GM18508 (cell line): ENCODE measurements around the gene SPATA3.

Experiments used
- ATAC-seq: cut with Tn5 transposase; IDR thresholded peaks from one replicate; pipeline ENCODE4 v1.9.1; 2021; ENCODE audit warnings: moderate number of reproducible peaks; ENCODE audit not compliant: insufficient read depth, unreplicated experiment

Gene SPATA3

DNA sequence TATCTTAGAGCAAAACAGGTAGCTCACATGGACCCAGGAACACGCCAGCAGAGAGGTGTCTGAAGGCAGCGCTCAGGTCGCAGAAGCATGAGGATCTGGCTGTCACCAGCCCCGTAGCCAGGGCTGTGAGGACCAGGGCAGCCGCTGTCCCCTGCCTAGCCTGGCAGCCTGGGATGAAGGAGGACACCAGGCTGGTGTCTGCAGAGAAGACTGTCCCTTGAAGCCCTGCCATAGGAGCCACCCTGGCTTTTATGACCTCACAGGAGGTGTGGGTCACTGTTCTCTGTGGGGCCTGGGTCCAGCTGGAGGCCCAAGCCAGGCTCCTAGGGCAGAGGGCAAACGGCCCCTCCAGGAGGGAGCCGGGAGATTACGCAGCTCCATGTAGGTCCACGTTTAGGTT, at the start of gene SPATA3:
TSS of gene SPATA3 (plus strand) at position 301 of the 400 bp plus-strand sequence. CDS start 113 bp downstream, outside the sequence.
- no peak for ATAC-seq

DNA sequence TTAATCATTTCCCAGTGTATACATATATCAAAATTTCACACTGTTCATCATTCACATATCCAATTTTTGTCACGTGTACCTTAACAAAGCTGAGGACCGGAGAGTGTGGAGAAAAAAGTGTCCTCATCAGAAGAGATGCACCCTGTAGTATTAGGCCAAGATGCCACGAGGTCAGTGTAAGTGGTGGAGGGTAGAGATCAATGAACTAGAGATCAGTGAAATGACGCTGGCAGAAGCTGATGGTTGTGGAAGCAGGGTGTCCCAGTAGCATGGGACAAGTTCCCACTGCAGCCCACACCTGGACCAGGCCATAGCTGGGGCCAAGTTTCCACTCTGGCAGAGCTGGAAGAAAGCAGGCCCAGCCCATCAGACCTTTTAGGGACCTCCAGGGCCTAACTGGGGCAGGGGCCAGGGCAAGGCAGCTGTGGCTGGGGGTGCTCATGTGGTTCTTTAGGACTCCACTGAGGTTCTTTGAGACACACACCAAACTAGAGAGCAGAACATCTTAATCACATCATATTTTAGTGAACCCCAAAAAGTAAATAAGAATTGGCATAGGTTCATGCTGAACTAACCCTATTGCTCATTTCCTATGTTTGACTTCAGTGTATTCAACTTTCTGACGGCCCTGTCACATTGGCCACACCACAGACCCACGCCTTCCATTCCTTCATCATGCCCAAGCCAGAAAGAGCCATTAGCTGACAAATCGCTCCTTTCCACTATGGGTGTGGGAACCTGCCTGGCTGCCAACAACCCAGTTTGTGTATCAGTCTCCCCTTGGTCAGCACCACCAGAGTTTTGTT, 49.3 kb upstream of the SPATA3 start:
- no peak for ATAC-seq

DNA sequence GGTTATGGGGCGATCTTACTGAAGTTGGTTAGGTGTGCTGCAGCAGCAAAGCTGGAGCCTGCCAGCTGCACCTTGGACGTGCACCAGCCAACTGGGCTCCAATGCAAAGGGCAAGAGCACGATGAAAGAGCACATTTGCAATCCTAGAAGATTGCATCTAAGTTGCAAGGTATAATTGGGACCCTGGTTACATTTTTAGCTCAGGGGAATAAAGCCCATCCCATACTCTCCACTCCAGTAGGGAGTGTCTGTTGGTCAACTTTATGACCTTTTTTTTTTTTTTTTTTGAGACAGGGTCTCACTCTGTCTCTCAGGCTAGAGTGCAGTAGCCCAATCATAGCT, 48.7 kb upstream of the SPATA3 start:
- no peak for ATAC-seq

DNA sequence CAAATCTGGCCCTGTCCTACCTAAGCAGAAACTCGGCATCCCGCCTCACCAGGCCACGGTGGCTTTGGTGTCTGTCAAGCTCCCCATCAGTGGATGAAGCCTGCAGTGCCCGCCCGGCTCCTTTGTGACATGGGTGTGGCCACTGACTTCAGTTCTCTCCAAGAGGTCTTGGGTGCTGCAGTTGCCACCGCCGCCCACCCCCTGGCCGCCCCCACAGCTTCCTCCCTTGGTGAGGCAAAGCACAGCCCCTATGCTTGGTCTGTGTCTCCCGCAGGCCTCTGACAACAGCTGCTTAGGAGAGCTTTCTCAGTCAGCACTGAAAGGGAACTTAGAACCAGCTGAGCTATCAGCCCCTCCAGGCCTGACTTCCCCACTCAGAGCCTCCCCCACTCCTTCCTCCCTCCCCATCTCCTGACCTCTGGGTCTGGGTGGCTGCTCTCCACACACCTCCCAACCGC, 48.0 kb upstream of the SPATA3 start:
- peak; percentile 29 for ATAC-seq

DNA sequence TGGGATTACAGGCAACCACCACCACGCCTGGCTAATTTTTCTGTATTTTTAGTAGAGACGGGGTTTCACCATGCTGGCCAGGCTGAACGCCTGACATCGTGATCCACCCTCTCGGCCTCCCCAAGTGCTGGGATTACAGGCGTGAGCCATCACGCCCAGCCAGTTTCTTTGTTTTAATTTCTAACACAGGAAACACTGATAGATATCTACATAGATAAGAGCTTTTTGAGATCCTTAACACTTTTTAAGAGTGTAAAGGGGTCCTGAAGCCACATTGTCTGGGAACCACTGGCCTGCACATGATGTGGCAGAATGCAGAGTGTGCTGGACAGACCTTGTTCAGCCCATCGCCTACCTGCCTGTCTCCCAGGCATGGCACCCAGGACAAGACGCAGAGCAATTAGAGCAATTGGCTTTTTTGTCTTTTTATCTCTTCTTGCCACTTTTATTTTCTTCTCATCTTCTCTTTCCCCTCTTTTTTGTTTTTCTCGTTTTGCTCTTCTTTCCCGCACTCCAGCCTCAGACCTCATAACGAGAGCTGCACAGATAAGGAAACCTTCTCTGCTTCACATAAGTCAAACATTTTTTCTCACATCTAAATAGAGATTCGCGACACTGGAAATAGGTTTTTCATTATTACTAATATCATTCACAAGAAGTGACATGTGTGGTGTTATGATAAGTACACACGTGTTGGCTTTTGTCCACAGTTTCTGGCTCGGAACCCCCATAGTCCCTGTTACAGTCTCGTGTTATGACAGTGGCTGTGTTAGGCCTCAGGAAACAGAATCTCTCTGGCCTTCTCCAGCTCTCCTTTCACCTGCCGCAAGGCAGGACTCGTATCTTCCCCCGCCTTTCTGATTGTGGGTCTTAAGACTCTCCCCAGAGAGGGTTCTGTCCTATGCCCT, 45.7 kb upstream of the SPATA3 start:
- ATAC-seq: no peak

DNA sequence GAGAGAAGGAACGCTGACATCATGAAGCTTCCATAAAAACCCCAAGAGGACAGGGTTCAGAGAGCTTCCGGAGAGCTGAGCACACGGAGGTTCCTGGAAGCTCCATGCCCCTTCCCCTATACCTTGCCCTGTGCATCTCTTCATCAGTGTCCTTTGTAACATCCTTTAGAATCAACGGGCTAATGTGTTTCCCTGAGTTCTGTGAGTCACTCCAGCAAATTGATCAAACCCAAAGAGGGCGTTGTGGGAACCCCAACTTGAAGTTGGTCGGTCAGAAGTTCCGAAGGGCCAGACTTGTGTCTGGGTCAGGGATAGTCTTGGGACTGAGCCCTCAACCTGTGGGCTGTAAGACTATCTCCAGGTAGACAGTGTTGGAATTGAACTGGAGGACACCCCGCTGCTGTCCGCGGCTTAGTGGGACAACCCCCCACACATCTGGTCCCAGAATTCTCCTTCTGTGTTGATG, 45.0 kb upstream of the SPATA3 start:
- no peak for ATAC-seq

DNA sequence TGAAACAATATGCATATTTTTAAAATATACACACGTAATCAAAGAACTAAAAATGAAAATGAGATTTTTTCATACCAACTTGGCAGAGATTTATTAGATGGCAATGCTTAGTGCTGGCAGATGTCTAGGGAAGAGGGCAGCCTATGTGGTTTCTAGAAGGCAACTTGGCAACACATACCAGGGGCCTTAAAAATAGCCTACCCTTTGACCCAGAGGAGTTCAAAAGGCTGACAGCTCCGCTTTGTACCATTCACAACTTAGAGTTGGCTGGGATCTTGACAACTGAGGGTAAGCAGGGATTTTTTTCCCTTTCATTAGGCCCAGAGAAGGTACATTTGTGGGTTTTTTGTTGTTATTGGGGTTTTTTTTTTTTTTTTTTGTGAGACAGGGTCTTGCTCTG, 44.5 kb upstream of the SPATA3 start:
- ATAC-seq: no peak

DNA sequence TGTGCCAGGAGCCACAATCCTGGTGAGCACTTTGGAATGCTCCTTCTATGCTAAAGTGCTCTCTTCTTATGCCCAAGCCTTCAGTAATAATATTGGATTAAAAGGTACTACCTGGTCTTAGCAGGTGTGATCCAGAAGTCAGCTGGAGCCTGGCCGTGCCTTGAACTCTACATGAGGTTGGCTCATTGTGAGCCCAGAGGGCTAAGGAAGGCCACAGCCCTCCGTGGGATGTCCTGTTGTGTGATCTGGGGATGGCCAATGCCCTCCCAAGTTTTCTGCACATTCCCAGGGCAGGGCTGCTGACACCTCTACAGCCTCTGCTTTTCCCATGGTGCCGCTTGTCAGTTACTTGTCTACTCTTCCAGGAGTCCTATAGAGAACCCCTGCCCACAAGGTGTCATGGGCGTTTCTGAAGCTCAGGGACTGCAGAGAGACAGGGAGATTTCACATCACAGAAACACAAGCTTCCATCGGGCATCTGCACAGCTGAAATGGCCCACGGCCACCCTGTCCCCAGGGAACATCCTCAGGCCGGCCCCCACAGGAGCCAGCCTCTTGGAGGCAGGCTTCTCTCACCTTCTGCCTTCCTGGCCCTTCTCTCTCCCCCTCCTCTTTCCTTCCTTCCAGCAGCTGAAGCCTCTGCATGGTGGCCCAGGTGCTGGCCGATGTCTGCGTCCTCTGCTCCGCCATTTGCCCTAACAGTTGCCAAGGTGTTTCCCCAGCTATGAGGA, 43.5 kb upstream of the SPATA3 start:
- ATAC-seq: no peak

DNA sequence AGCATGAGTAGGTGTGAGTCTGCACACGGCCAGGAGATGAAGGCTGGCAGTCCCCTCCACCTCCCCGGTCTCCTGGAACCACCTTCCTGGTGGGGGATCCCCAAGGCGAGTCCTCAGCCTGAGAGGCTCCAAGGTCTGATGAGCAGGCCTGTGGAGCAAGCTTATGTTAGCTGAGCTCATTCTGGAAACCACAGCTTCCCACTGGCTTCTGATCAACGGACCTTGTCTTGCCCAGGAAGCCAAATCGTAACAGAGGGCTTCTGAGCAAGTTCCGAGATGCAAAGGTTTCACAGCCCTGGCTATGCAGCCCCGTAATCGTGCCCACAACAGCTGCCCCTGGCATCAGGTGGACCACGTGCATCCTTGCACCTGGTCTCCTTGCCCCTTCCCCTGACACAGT, 42.1 kb upstream of the SPATA3 start:
- ATAC-seq: no peak

DNA sequence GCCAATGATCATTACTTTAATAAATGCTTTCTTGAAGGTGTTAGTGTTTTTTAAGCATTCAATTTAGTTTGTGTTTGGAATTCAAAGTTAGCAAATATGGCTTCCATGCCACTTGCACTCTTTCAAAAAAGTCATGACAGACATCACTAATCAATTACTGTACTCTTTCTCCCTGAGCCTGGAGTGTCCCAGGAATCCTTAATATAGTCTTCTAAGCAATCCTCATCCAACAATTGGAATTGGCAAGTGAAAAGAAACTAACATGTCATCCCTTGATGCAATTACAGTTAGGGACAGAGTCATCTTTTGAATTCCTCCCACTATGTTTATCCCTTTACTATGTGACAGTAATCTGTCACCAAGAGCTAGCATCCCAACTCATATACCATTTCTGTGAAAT, 41.2 kb upstream of the SPATA3 start:
- ATAC-seq: no peak

DNA sequence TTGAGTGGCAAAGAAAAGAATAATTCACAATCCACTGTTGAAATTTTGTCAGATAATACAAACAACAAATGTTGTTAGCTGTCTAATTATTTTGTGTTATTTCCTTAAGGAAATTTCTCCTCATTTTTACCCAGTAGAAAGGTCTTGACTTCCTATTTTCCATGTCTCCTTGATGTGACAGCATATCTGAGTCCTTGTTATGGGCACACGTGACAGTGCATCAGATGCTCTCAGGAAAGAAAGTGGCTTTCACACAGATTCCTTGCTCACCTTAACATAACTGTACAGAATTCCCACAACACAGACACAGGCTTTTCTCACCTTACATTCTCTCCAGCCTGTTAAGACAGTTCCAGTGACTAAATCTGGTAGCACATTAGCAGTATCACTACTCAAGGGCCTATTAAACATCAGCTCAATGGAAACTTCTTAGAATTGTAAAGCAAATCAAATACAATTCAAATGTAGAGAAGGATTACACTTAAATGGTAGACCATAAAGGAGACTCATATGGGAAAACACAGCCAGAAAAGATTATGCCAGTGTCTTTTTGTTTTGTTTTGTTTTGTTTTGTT, 40.7 kb upstream of the SPATA3 start:
- ATAC-seq: no peak

DNA sequence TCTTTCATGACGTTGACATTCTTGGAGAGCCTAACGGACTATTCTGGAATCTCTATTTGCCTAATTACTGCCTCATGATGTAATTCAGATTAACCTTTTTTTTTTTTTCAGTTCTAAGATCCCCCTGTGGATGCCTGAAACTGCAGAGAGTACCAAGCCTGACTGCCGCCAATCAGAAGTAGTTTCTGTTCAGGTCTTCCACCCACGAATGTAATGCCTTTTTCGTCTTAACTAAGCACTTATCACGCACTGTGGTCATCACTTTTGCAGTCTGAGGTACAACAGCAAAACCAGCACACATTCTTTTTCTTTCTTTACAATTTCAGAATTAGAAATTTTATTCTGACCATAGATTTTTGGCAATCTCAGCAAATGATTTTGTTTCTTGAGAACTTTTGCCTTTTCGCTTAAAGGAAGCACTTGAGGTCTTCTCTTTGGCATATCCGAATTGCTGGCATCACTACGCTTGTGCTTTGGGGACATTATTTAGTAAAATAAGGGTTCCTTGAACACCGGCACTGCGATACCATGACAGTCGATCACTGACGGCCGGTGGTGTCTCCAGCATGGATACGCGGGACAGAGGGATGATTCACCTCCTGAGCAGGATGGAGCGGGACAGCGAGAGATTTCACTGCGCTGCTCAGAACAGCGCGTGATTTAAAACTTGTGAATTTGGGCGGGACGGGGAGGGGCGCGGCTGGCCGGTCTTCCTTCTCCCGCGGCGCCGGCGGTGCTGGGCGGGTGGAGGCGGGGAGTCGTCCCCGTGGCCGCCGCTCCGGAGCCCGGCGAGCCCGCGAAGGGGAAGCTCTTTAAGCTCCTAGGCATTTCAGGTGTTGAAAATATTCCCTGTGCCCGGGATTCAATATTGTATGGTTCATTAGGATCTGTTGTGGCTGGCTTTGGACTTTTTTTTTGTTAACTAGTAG, 38.8 kb upstream of the SPATA3 start:
- ATAC-seq: no peak

DNA sequence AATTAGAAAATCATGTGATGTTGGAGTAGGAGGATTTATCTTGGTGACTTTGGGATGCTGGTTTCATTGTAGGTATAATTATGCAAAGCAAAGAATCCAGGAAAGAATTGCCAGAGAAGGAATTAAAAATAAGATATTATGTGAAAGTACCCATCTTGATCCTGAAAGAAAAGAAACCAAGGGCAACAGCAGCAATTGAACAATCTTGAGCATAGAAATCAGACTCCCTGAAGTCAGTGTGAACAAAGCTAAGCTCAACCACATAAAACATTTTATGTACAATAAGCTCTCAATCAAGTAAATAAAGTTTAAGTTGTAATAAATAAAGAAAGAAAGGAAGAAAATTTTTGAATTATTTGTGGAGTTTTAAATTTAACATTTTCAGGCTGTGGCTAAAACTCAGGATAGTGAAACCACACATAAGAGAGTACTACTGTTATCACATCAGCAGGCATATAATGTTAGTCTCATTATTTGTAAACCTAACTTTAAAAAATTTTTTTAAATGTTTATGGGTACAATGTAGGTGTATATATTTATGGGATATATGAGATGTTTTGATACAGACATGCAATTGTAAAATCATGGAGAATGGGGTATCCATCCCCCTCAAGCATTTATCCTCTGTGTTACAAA, 38.0 kb upstream of the SPATA3 start:
- ATAC-seq: no peak

DNA sequence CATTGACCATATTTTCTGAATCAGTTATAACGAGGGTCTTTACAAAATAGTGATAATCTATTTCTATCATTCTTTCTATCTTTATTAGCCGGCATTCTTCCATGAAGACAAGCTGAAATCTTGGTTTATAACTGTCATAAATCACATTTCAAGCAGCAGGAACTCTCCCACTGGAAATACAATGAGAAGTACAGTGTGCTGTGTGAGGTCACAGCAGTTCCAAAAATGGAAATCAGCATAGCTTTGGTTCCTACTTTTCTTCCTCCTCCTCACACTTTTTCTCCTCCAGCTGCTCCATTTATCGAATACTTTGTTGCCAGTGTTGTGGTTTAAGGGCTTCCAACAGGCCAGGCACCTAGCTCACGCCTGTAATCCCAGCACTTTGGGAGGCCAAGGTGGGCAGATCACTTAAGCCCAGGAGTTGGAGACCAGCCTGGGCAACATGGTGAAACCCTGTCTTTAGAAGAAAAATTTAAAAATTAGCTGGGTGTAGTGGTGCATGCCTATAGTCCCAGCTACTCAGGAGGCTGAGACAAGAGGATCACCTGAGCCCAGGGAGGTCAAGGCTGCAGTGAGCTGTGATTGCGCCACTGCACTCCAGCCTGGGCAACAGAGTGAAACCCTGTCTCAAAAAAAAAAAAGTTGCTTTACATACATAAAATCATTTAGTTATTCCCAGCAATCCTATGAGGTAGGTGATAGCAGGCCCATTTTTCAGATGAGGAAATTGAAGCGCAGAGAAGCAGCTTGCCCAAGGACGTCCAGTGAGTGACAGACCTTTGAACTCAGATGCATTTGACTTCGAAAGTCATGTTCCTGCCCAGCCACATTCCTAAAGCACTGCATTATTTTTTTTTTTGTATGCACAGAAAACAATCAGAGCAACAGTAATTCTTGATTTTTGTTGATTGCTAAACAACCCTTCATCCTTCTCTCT, 36.8 kb upstream of the SPATA3 start:
- no peak for ATAC-seq

DNA sequence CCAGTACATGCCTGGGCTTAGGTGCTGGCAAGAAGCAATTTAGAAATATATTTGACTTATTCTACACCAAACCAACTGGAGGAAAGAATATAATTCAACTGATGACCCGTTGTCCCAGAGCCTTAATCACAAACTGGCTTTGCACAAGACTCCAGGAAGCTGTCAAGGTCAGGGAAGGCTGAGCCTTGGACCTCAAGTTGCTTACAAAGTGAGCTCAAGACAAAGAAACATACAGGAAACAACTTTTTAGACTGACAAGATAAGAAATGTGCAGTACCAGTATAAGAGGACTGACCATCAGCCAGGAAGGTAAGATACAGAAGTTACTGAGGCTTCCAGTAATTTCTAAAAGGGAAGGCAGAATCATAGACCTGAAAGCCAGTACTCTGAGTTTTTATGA, 35.9 kb upstream of the SPATA3 start:
- ATAC-seq: no peak

DNA sequence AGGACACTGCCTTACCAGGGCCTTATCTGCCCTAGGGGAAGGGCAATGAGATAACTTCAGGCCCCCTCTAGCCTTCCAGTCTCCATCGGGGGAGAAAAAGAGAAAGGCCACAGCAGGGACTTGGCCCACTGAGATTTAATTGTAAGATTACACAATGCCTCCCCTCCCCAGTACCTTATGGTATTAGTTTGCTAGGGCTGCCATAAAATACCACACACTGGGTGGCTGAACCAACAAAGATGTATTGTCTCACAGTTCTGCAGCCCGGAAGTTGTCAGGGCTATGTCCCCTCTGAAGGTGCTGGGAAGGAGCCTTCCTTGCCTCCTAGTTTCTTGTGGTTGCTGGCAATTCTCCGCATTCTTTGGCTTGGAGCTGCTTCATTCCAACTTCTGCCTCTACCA, 34.8 kb upstream of the SPATA3 start:
- ATAC-seq: no peak

DNA sequence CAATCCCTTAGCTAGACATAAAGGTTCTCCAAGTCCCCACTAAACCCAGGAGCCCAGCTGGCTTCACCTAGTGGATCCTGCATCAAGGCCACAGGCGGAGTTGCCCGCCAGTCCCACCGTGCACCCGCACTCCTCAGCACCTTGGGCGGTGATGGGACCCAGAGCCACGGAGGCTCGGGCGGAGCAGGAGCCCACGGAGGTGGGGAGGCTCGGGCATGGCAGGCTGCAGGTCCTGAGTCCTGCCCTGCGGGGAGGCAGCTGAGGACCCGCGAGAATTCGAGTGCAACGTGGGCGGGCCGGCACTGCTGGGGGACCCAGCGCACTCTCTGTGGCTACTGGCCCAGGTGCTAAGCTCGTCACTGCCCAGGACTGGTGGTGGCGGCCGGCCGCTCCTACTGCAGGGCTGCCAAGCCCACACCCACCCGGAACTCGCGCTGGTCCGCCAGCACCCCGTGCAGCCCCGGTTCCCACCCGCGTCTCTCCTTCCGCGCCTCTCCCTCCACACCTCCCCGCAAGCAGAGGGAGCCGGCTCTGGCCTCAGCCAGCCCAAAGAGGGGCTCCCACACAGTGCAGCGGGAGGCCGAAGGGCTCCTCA, 31.7 kb upstream of the SPATA3 start:
- ATAC-seq: no peak
